GM19328 (cell line): ENCODE measurements around the gene FAM184B.
A peak's percentile ranks its signal among the peaks of the same experiment; 100 is the strongest.

ENCODE experiments used
- ATAC-seq: cut with Tn5 transposase; IDR thresholded peaks from one replicate; pipeline ENCODE4 v1.9.1; 2021; ENCODE audit warnings: mild to moderate bottlenecking, moderate library complexity; ENCODE audit not compliant: unreplicated experiment

Gene FAM184B

GRCh38 chr4:17642398-17642783, 139.0 kb downstream of the FAM184B start:
- no peak for ATAC-seq

GRCh38 chr4:17639136-17639535, 142.3 kb downstream of the FAM184B start:
- ATAC-seq: no peak

GRCh38 chr4:17636696-17637622, 144.5 kb downstream of the FAM184B start:
- ATAC-seq: peak; percentile 87

GRCh38 chr4:17636341-17636695, 145.1 kb downstream of the FAM184B start:
- no peak for ATAC-seq

GRCh38 chr4:17635056-17635455, 146.4 kb downstream of the FAM184B start:
- no peak for ATAC-seq

GRCh38 chr4:17633600-17633999, 147.8 kb downstream of the FAM184B start:
- ATAC-seq: no peak

- no peak for ATAC-seq
These were observed 151.2 kb downstream of the FAM184B start for GRCh38 chr4:17630228-17630627.

GRCh38 chr4:17624821-17625220, 156.6 kb downstream of the FAM184B start:
- no peak for ATAC-seq

- no peak for ATAC-seq
These were observed 157.9 kb downstream of the FAM184B start for GRCh38 chr4:17623451-17624001.

GRCh38 chr4:17619416-17620105, 161.9 kb downstream of the FAM184B start:
- no peak for ATAC-seq

GRCh38 chr4:17618926-17619325, 162.5 kb downstream of the FAM184B start:
- no peak for ATAC-seq

- no peak for ATAC-seq
These were observed 165.1 kb downstream of the FAM184B start for GRCh38 chr4:17616283-17616682.

GRCh38 chr4:17614416-17615299, 166.8 kb downstream of the FAM184B start, which contains the start of gene MED28:
Gene MED28 (plus strand): TSS chr4:17614641. CDS start chr4:17614655, 14 bp downstream.
- ATAC-seq: peak; percentile 86

- peak; percentile 45 for ATAC-seq
These were observed 167.5 kb downstream of the FAM184B start for GRCh38 chr4:17613761-17614415.

GRCh38 chr4:17605236-17605635, 176.2 kb downstream of the FAM184B start:
- no peak for ATAC-seq

- no peak for ATAC-seq
These were observed 181.6 kb downstream of the FAM184B start for GRCh38 chr4:17599826-17600225.

GRCh38 chr4:17597517-17597916, 183.9 kb downstream of the FAM184B start:
- ATAC-seq: no peak

GRCh38 chr4:17595471-17596005, 185.9 kb downstream of the FAM184B start:
- peak; percentile 79 for ATAC-seq

- ATAC-seq: no peak
These were observed 192.1 kb downstream of the FAM184B start for GRCh38 chr4:17589355-17589754.
